Prostate gland (tissue), 2 donors: ENCODE data around the gene HOMEZ. TPM values are rescaled to one million over a fixed set of nuclear protein-coding genes. Genes with fewer than 3 reads are reported as not detected.
"Not testable (repeated sequence)": the region's sequence is repeated elsewhere in the genome, so short reads cannot be mapped to it uniquely, and the experiment has no call there.

Experiments used
- DNase-seq: peaks from one replicate; pipeline ENCODE4 v3.0.0-alpha.2; 2019; ENCODE audit warnings: low spot score
- H3K27ac ChIP-seq, 2 donors: fragments of 200-600 bp; sonication (generic); 2 replicates each; pipeline ENCODE4 v1.5.1; 2017 to 2019
- H3K27me3 ChIP-seq: fragments of 200-600 bp; sonication (generic); replicated peaks from 2 replicates; pipeline ENCODE4 v1.5.1; 2019; ENCODE audit not compliant: insufficient read depth
- H3K36me3 ChIP-seq, 2 donors: fragments of 200-600 bp; sonication (generic); 1 replicate in 1 of 2; 2 replicates in 1 of 2; pipeline versions ENCODE4 v1.5.1 to v1.8.1; 2017 to 2019
- H3K4me1 ChIP-seq: fragments of 200-600 bp; sonication (generic); replicated peaks from 2 replicates; pipeline ENCODE4 v1.5.1; 2019
- H3K4me3 ChIP-seq, 2 donors: fragments of 200-600 bp; sonication (generic); 2 replicates each; pipeline ENCODE4 v1.5.1; 2017 to 2019
- H3K9me3 ChIP-seq: fragments of 200-600 bp; sonication (generic); 2 replicates; pipeline ENCODE4 v1.5.1; 2017
- POLR2A ChIP-seq: fragments of 450-650 bp; IDR thresholded peaks from one replicate; pipeline ENCODE4 v1.6.1; 2016; ENCODE audit warnings: antibody characterized with exemption, mild to moderate bottlenecking
- POLR2AphosphoS5 ChIP-seq: sonication (generic); formaldehyde crosslinking; IDR thresholded peaks from one replicate; pipeline ENCODE4 v1.6.1; 2017; ENCODE audit warnings: antibody characterized with exemption
- WGBS: methylation state at CpG from one replicate; pipeline ENCODE4 v1.1.5; 2018; 5-methylcytosine and 5-hydroxymethylcytosine counted together
- intact Hi-C: fragments of 100-400 bp; cut with DNase I; formaldehyde crosslinking; loops from one replicate; pipeline ENCODE4 v1.14.2; 2022
- total RNA-seq, 2 donors: library from RNA; depleted of rRNA; stranded (reverse); fragments of >200 nt; gene quantifications; one replicate each; pipeline ENCODE4 v1.1.0, GENCODE V29; 2016
- TF ChIP-seq, protein P1 (sequence below), 4 experiments: fragments of 200-600 bp in 2 of 4; fragments of 450-650 bp in 2 of 4; sonication (generic) in 2 of 4; IDR thresholded peaks; 1 replicate in 3 of 4; 2 replicates in 1 of 4; pipeline ENCODE4 v1.5.1; 2016 to 2019; ENCODE audit warnings: antibody characterized with exemption in 4 of 4, mild to moderate bottlenecking in 2 of 4, moderate library complexity in 2 of 4

Gene HOMEZ, protein sequence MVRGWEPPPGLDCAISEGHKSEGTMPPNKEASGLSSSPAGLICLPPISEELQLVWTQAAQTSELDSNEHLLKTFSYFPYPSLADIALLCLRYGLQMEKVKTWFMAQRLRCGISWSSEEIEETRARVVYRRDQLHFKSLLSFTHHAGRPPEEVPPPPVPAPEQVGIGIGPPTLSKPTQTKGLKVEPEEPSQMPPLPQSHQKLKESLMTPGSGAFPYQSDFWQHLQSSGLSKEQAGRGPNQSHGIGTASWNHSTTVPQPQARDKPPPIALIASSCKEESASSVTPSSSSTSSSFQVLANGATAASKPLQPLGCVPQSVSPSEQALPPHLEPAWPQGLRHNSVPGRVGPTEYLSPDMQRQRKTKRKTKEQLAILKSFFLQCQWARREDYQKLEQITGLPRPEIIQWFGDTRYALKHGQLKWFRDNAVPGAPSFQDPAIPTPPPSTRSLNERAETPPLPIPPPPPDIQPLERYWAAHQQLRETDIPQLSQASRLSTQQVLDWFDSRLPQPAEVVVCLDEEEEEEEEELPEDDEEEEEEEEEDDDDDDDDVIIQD
- 10 to 100 TPM; 15.3 to 22.0 TPM for total RNA-seq

GRCh38 chr14:23286020-23286901 is at the start of gene HOMEZ:
TSS of gene HOMEZ (minus strand) at chr14:23286132. CDS start at chr14:23285952, 180 bp downstream.
- no peaks in the 10 kb centered on the region for H3K9me3 ChIP-seq
- H3K4me1 ChIP-seq, result no peaks in the 10 kb centered on the region
- peak; percentile 87 for TF ChIP-seq POLR2A
- TF ChIP-seq, protein P1, sequence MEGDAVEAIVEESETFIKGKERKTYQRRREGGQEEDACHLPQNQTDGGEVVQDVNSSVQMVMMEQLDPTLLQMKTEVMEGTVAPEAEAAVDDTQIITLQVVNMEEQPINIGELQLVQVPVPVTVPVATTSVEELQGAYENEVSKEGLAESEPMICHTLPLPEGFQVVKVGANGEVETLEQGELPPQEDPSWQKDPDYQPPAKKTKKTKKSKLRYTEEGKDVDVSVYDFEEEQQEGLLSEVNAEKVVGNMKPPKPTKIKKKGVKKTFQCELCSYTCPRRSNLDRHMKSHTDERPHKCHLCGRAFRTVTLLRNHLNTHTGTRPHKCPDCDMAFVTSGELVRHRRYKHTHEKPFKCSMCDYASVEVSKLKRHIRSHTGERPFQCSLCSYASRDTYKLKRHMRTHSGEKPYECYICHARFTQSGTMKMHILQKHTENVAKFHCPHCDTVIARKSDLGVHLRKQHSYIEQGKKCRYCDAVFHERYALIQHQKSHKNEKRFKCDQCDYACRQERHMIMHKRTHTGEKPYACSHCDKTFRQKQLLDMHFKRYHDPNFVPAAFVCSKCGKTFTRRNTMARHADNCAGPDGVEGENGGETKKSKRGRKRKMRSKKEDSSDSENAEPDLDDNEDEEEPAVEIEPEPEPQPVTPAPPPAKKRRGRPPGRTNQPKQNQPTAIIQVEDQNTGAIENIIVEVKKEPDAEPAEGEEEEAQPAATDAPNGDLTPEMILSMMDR (IDR thresholded peaks at IDR 0.05), result peak; percentile 27 to 48 (median 33)
- peak; percentile 92 for TF ChIP-seq POLR2AphosphoS5
- DNase-seq, result peak; percentile 99
- H3K27ac ChIP-seq, result peak within 1 kb of the TSS; percentile 92 to 99
- H3K27me3 ChIP-seq, result no peaks in the 10 kb centered on the region
- intact Hi-C loops, result no loop called here
- no peaks in the 10 kb centered on the region for H3K36me3 ChIP-seq
- H3K4me3 ChIP-seq, result peak within 1 kb of the TSS; percentile 84 to 98
- WGBS, result under 1% methylated on average over 53 of the region's 53 CpGs

DNA sequence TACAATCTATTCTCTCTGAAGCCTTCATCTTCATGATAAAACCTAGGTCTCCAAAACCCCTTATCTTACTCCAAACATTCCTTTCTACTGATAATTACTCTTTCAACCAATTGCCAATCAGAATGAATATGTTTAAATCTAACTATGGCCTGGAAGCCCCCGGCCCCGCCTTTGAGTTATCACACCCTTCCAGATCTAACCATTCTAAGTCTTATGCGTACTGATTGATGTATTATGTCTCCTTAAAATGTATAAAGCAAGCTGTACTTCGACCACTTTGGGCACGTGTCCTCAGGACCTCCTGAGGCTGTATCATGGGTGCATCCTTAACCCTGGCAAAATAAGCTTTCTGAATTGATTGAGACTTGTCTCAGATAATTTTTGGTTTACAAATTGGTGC is 49.7 kb upstream of the HOMEZ start:
- H3K27ac ChIP-seq, result no peak overlapping the region
- no peak overlapping the region for H3K4me3 ChIP-seq
- intact Hi-C loops, result no loop called here
- TF ChIP-seq POLR2AphosphoS5 (no peak), POLR2A (no peak)
- TF ChIP-seq, protein P1 (IDR thresholded peaks at IDR 0.05), result no peak
- no peaks in the 10 kb centered on the region for H3K4me1 ChIP-seq
- DNase-seq, result no peak
- 93% methylated on average over 5 of the region's 5 CpGs for WGBS
- no peaks in the 10 kb centered on the region for H3K36me3 ChIP-seq
- no peaks in the 10 kb centered on the region for H3K9me3 ChIP-seq
- H3K27me3 ChIP-seq, result no peaks in the 10 kb centered on the region

DNA sequence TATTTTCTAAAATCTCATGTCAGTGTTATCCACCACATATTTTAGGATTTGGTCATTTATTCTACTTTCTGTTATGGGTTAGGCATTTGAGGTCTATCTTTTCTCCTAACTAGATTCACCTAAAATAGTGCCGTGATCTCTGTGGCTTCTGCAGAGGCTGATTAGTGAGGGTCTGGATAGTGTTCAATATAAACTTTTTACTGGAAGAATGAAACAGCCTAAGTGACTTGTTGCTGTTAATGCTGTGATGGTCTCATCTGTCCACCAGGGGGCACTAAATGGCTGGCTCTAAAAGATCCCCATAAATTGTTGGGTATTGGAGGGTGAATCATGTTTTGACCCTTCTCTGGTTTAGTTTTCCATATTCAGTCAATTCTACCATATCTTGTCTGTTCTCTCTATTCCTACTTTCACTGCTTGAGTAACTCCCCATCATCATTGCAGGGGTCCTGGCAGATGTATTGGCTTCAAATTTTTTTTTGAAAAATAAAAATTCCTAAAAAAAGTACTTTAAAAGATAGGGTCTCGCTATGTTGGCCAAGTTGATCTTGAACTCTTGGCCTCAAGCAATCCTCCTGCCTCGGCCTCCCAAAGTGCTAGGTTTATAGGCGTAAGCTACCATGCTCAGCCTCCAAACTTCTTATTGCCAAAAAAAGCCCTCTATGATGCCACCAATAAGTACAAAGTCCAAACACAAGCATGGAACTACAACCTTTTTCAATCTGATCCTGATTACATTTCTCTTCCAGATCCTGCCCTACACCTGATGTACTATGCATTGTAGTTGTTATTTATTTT is 42.2 kb upstream of the HOMEZ start:
- Histone ChIP-seq H3K4me3 (no peak overlapping the region), H3K36me3 (peaks cover 0 to 7% of the 10 kb centered on the region in 2 donors), H3K27ac (peak overlapping the region; percentile 37 to 78), H3K4me1 (no peaks in the 10 kb centered on the region), H3K9me3 (no peaks in the 10 kb centered on the region), H3K27me3 (no peaks in the 10 kb centered on the region)
- DNase-seq, result peak; percentile 82
- 42% methylated on average over 4 of the region's 4 CpGs for WGBS
- TF ChIP-seq POLR2AphosphoS5 (peak; percentile 73), POLR2A (no peak)
- TF ChIP-seq, protein P1 (IDR thresholded peaks at IDR 0.05), result peak; percentile 87 to 98 (median 92)
- intact Hi-C loops, result loop anchor here (1.0 to 10.0 kb wide), 2 partner anchors 52 to 237 kb away; partner anchors contain the start of gene AP1G2

DNA sequence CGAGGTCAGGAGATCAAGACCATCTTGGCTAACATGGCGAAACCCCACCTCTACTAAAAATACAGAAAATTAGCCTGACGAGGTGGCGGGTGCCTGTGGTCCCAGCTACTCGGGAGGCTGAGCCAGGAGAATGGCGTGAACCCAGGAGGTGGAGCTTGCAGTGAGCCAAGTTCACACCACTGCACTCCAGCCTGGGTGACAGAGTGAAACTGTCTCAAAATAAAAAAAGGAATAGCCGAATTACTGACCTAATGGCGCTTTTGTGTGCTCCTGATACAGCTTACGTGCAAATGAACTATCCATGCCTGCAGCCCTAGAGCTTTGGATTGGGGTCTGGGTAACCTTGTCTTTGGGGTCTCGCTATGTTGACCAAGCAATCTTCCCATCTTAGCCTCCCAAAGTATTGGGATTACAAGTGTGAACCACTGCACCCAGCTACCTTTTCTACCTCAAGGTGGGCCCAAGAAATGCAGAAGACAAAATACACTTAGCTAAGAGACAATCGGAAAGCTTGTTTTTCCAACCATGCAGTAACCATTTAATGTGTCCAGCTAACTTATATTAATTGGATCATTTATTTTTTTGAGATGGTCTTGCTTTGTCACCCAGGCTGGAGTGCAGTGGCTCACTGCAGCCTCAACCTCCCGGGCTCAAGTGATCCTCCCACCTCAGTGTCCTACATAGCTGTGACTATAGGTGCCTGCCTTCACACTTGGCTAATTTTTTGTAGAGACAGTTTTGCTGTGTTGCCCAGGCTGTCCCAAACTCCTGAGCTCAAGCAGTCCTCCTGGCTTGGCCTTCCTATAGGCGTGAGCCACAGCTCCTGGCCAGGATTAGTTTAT is 40.8 kb upstream of the HOMEZ start:
- Histone ChIP-seq H3K9me3 (no peaks in the 10 kb centered on the region), H3K36me3 (peaks cover 0 to 7% of the 10 kb centered on the region in 2 donors), H3K4me1 (no peaks in the 10 kb centered on the region), H3K4me3 (no peak overlapping the region), H3K27me3 (no peaks in the 10 kb centered on the region), H3K27ac (no peak overlapping the region)
- no peak for DNase-seq
- WGBS, result 73% methylated on average over 13 of the region's 13 CpGs
- intact Hi-C loops, result loop anchor here (10.0 kb wide), 1 partner anchor 238 kb away; the partner anchor contains the start of gene AP1G2
- no peak for TF ChIP-seq POLR2A
- TF ChIP-seq POLR2AphosphoS5, result no peak
- TF ChIP-seq, protein P1 (IDR thresholded peaks at IDR 0.05), result no peak

- WGBS, result 92% methylated on average over 5 of the region's 5 CpGs
Measured at GRCh38 chr14:23325746-23326145, 39.8 kb upstream of the HOMEZ start.

More at GRCh38 chr14:23325746-23326145, 39.8 kb upstream of the HOMEZ start:
- intact Hi-C loops, result loop anchor here (10.0 kb wide), 1 partner anchor 239 kb away; the partner anchor contains the start of gene AP1G2
- H3K36me3 ChIP-seq, H3K27ac ChIP-seq, H3K27me3 ChIP-seq, DNase-seq, H3K4me1 ChIP-seq, H3K9me3 ChIP-seq, H3K4me3 ChIP-seq: not testable (repeated sequence)
